Left lung (tissue), 10 donors: ENCODE results near the gene RHEB. TPM values are rescaled to one million over a fixed set of nuclear protein-coding genes. Genes with fewer than 3 reads are reported as not detected.
A peak's percentile ranks its signal among the peaks of the same experiment; 100 is the strongest.
"Not testable (repeated sequence)": the region's sequence is repeated elsewhere in the genome, so short reads cannot be mapped to it uniquely, and the experiment has no call there.

Experiments used
- ATAC-seq: fragments of 200-7000 bp; cut with Tn5 transposase; one replicate; pipeline ENCODE4 v1.9.1; 2020; ENCODE audit warnings: moderate library complexity
- DNase-seq, 4 donors: peaks; one replicate each; pipeline ENCODE4 v3.0.0-alpha.2; 2013 to 2020
- H3K27ac ChIP-seq, 2 donors: fragments of 200-600 bp; sonication (generic) in 1 of 2; one replicate each; pipeline versions ENCODE4 v1.5.0 to v1.8.0; 2020 to 2021
- H3K27me3 ChIP-seq, 2 donors: fragments of 200-600 bp; sonication (generic) in 1 of 2; one replicate each; pipeline versions ENCODE4 v1.5.0 to v1.8.0; 2020 to 2021
- H3K36me3 ChIP-seq, 2 donors: fragments of 200-600 bp; sonication (generic) in 1 of 2; one replicate each; pipeline versions ENCODE4 v1.5.0 to v1.8.0; 2020 to 2021
- H3K4me1 ChIP-seq, 2 donors: fragments of 200-600 bp; one replicate each; pipeline ENCODE4 v1.8.0; 2021
- H3K4me3 ChIP-seq, 2 donors: fragments of 200-600 bp; sonication (generic) in 1 of 2; one replicate each; pipeline versions ENCODE4 v1.5.0 to v1.8.0; 2020 to 2021; ENCODE audit warnings: mild to moderate bottlenecking in 1 of 2
- H3K9me3 ChIP-seq, 2 donors: fragments of 200-600 bp; sonication (generic) in 1 of 2; one replicate each; pipeline versions ENCODE4 v1.5.0 to v1.8.0; 2020 to 2021
- CTCF ChIP-seq, 2 donors: fragments of 200-600 bp; sonication (generic) in 1 of 2; IDR thresholded peaks; one replicate each; pipeline versions ENCODE4 v1.5.0 to v1.8.0; 2021; ENCODE audit warnings: antibody characterized with exemption in 2 of 2
- intact Hi-C, 2 donors: fragments of 100-400 bp; cut with DNase I; formaldehyde crosslinking; loops; one replicate each; pipeline versions ENCODE4 v1.11.2 to v1.14.2; 2022
- polyA plus RNA-seq, 6 donors: library from polyadenylated mRNA; unstranded; fragments of 120-200 nt; gene quantifications; one replicate each; pipeline ENCODE4 v1.2.1, GENCODE V29; 2013; ENCODE audit not compliant: insufficient read length in 6 of 6
- total RNA-seq, 2 donors: library from RNA; stranded (reverse); fragmentation: NEBNext Ultra II Directional; extraction: Animal tissue kit (Norgen Biotek cat#: 25700); gene quantifications; one replicate each; pipeline ENCODE4 v1.2.1, GENCODE V29; 2021
- donor health status: DM: no; HTN: yes; CAD: no.
- donor health status: DM: no; HTN: no; CAD: no.

Gene RHEB
- total and polyA plus RNA-seq, 8 donors, result 85.3 to 110 (median 105) TPM

DNA sequence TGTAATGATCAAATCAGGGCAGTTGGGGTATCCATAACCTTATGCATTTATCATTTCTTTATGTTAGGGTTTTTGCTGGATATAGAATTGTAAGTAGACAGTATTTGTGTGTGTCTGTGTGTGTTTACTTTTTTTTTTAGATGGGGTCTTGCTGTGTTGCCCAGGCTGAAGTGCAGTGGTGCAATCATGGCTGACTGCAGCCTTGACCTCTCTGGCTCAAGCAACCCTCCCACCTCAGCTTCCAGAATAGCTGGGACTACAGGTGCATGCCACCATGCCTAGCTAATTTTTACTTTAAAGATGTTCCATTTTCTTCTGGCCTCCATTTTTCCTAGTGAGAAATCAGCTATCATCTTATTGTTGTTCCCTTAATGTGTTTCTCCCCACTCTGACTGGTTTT is 10.1 kb upstream of the RHEB start:
- intact Hi-C loops, result no loop called here
- H3K4me1 ChIP-seq, result no peaks in the 10 kb centered on the region
- no peak for TF ChIP-seq CTCF (IDR thresholded peaks at IDR 0.05)
- DNase-seq (no peak), ATAC-seq (no peak)
- no peaks in the 10 kb centered on the region for H3K36me3 ChIP-seq
- no peaks in the 10 kb centered on the region for H3K27me3 ChIP-seq
- no peak overlapping the region for H3K27ac ChIP-seq
- no peak overlapping the region for H3K4me3 ChIP-seq
- H3K9me3 ChIP-seq, result peaks cover 0 to 20% of the 10 kb centered on the region in 2 donors

DNA sequence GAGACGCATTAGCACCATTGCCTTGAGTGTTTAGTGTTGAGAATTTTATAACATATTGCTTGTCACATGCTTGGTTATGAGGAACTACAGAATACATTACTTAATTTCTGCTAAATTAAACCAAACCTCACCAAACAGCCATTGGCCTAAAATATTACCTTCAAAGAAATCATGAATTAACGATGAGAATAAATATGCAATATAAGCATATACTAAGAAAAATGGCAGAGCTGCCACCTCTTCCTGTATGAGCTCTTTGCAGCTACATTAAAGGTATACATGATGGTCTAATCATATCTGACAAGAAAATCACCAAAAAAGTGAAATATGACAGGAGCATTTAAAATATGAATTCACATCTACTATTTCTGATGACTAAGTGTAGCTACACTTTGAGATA is 5.2 kb upstream of the RHEB start:
- Histone ChIP-seq H3K9me3 (peaks cover 0 to 1% of the 10 kb centered on the region in 2 donors), H3K4me1 (peaks cover 0 to 10% of the 10 kb centered on the region in 2 donors), H3K27me3 (no peaks in the 10 kb centered on the region), H3K27ac (no peak overlapping the region), H3K36me3 (no peaks in the 10 kb centered on the region), H3K4me3 (no peak overlapping the region)
- TF ChIP-seq CTCF (IDR thresholded peaks at IDR 0.05), result no peak
- ATAC-seq, result no peak
- intact Hi-C loops, result no loop called here
- no peak for DNase-seq

GRCh38 chr7:151524331-151524730 is 4.6 kb upstream of the RHEB start:
- Histone ChIP-seq H3K27me3 (no peaks in the 10 kb centered on the region), H3K36me3 (no peaks in the 10 kb centered on the region), H3K27ac (no peak overlapping the region), H3K4me3 (no peak overlapping the region), H3K9me3 (no peaks in the 10 kb centered on the region), H3K4me1 (peaks cover 0 to 10% of the 10 kb centered on the region in 2 donors)
- no peak for DNase-seq
- no peak for TF ChIP-seq CTCF (IDR thresholded peaks at IDR 0.05)
- intact Hi-C loops, result no loop called here
- no peak for ATAC-seq

DNA sequence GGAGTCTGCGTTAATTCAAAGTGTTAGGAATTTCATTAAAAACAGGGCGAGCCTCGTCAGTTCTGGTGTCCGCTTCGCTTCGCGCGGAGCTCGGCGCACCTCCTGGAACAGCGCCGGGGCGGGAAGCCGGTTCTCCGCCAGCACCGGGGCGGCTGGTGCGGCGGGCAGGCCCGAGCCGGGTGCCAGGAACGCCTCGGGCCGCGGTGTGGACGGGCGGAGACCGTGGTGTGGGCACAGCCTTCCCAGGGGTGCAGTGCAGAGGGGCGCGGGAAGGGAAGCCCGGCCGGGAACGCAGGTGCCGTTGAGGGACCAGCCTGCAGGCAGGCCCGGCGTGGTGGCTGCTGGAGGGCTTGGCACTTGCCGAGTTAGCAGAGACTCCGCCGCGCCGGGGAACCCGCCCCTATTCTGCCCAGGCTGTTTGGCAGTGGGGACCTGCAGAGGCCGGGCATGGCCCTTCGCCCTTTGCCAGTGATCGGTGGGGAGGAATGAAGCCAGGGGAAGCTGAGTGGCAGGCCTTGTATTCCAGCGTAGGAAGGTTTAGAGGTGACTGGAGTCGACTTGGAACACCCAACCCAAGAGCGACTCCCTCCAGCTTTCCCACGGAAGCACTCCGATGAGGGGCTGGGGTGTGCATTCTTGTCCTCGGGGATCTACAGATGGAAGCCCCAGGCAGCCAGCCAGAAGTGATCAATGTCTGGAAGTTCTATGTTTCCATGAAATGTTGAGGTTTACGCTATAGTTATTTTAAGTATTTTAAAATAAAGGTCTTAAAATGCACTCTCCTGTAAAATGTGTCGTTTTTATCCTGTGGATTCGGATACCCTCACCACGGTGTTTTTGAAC is 945 bp upstream of the RHEB start:
- H3K4me1 ChIP-seq, result peaks cover 15 to 36% of the 10 kb centered on the region in 2 donors
- TF ChIP-seq CTCF (IDR thresholded peaks at IDR 0.05), result no peak
- H3K9me3 ChIP-seq, result no peaks in the 10 kb centered on the region
- no peaks in the 10 kb centered on the region for H3K27me3 ChIP-seq
- peak in 3 of 4 donors; percentile 23 to 92 (median 68) for DNase-seq
- peak overlapping the region; percentile 49 to 74 for H3K4me3 ChIP-seq
- intact Hi-C loops, result no loop called here
- no peaks in the 10 kb centered on the region for H3K36me3 ChIP-seq
- H3K27ac ChIP-seq, result peak overlapping the region; percentile 82 to 98
- peak; percentile 29 for ATAC-seq

- H3K4me1 ChIP-seq, result peaks cover 15 to 49% of the 10 kb centered on the region in 2 donors
- not testable (repeated sequence) for H3K9me3 ChIP-seq
Observed at GRCh38 chr7:151518947-151519764, 539 bp downstream of the RHEB start.

More at GRCh38 chr7:151518947-151519764, 539 bp downstream of the RHEB start:
- DNase-seq (peak in 2 of 4 donors; percentile 62 to 92), ATAC-seq (peak; percentile 84)
- H3K27me3 ChIP-seq, H3K36me3 ChIP-seq, intact Hi-C loops: not testable (repeated sequence)
- peak overlapping the region; percentile 98 for H3K27ac ChIP-seq
- peak overlapping the region; percentile 65 to 74 for H3K4me3 ChIP-seq
